Ammon's horn (tissue), 1 donor: ENCODE data around the gene YAP1.
"Not testable (repeated sequence)": the region's sequence is repeated elsewhere in the genome, so short reads cannot be mapped to it uniquely, and the experiment has no call there.

Experiments used
- DNase-seq: peaks from one replicate; pipeline ENCODE4 v3.0.0-alpha.2; 2016; ENCODE audit warnings: low spot score

The YAP1 gene

DNA sequence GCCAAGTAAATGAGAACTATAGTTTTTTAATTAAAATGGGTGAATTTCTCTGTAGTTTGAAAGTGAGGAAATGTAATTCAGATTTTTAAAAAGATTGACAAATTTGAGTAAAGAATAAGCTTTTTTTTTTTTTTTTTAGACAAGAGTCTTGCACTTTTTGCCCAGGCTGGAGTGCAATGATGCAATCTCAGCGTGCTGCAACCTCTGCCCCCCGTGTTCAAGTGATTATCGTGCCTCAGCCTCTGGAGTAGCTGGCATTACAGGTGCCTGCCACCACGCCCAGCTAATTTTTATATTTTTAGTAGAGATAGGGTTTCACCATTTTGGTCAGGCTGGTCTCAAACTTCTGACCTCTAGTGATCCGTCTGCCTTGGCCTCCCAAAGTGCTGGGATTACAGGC, 90.1 kb downstream of the YAP1 start:
- DNase-seq: not testable (repeated sequence)

DNA sequence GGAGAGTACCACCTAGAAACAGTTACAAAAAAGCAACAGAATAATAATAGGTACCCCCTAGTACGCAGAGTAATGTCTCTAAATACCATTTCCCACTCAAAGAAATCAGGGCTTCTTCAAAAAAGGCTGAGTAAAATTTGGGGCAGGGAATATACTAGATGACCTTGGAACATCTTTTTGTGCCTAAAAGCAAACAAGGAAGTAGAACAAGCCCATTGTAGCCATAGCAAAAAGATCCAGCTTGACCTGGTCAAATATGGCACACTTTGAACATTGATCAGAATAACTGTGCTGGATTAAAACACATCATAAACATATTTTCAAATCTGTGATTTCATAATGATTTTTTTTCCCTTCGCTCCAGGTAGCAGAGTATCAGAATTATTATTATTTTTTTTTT, 91.5 kb downstream of the YAP1 start:
- DNase-seq: no peak

DNA sequence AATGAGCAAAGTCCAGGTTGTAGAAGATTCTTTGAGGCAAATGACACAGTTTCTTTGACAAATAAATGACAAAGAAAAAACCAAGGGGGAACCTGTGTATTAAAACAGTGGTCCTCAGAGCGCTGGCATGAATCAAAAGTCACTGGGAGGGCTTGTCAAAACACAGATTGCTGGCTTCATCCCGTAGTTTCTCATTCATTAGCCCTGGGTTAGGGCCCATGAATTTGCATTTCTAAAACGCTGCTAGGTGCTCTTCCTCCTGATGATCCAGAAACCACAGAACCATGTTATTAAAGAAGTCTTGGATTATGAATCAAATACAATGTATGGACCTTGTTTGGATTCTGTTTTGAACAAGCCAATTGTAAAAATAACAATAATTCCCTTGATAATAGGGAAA, 92.7 kb downstream of the YAP1 start:
- no peak for DNase-seq

DNA sequence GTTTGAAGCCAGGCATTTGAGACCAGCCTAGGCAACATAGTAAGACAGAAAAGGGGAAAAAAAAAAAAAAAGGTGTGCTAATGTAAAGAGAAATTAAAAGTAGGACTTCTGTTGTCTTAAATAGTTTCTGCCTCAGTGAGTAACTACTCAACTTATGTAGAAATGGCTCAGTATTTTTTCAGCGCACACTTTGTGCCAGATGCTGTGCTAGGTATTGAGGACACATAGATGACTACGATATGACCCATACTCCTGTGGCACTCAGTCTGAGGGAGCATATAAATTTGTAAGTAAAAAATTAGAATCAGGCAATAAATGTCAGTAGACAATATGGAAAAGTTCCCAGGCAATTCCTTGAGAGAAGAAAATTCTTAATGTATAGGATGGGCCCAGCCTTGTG, 93.9 kb downstream of the YAP1 start:
- no peak for DNase-seq

DNA sequence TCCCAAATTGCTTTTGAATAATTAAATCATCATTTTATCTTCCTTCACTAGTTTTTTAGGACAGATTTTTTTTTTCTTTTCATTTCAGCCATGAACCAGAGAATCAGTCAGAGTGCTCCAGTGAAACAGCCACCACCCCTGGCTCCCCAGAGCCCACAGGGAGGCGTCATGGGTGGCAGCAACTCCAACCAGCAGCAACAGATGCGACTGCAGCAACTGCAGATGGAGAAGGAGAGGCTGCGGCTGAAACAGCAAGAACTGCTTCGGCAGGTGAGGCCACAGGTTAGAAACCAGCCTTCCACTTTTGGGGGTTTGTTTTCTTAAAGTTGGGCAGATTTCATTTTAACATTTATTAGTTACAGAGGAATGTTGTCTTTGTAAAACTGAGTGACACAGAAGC, 95.6 kb downstream of the YAP1 start:
- no peak for DNase-seq

DNA sequence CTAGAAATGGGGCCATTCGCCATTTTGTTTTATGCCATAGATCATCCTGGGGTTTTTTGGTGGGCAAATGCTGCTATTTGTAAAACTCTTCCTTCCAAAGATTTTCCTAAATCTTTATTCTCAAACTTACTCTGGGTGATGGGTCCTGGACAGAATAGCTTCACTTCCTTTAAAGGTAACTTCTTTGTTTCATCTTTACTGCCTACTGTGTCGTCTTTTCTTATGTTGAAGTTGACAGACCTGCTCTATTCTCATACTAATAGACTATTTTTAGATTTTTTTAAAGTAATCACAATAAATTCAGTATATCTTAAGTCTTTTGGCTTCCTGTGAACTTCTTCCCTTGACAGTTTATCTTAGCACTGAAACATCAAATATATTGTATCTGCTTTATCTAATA, 98.6 kb downstream of the YAP1 start:
- DNase-seq: no peak

DNA sequence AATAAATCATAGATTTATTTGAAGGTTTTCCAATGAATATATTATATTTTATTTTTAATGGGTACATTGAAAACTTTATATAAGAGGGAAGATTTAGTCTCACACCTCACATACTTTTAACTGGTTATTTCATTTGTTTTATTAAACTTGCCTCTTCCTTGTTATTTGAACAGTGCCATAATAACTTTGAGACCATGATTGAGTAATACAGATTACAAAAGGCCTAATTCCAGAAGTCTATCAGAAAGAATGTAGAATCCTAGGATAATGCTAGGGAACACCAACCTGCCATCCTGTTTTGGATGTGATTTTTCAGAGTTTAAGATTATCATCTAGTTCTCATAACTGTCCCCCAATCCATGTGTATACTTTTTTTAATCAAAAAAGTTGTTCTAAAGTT, 104.4 kb downstream of the YAP1 start:
- DNase-seq: no peak

DNA sequence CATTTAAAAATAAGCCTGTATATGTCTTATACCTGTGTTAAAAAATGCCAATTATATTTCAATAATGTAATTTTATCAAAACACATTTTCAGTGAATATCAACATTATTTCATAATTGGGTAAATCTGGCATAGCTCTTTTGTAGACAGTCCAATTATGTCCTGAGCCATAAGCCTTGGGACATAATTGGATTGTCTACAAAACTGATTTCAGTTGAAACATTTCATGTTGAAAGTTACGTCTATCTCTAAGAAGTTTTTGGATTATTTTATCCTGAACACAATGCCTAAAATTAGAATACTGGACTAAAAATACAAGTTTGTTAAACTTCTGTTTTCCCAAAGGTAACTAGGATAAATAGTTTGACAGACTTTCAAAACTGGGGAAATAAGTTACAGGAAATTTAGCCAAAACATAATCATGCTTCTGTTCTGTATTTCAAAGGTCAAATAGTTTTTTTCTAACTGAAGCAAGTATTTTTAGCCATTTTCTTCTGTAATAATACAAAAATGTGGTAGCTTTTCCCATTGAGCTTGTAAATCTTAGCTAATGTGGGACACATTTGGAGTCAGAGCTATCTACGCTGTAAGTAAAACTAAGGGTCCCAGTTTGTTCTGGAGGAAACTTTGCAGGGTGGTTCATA, 106.3 kb downstream of the YAP1 start:
- DNase-seq: no peak

DNA sequence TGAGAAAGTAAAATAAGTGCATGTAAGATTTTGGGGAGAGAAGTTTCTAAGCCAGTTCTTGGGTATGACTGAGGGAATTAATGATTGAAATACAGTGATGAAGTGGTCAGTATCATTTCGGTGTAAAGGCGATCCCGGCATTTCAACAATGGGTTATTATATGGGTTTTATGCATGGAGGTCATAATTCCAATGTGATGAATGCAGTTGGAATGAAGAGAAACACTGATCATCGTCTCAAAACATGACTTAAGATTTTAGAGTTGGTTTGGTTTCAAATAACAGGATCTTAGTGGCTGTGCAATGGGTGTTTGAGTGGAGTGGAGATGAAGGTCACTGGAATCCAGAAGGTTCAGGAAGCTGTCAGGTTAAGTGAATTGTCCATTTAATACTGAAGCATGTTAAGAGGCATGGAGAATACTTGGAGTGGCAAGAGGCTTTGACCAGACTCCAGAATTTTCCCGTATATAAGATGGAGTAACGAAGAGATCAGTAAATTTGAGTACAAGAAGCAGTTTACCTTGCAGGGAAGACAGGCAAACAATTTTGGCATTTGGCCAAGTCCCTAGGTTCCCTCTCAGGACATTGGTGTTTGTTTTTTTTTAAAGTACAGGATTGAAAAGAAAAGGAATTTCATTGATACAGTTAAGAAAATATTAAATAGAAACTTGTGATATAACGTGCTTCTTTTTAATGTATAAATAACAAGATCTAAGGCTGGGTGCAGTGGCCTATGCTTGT, 110.7 kb downstream of the YAP1 start:
- no peak for DNase-seq

DNA sequence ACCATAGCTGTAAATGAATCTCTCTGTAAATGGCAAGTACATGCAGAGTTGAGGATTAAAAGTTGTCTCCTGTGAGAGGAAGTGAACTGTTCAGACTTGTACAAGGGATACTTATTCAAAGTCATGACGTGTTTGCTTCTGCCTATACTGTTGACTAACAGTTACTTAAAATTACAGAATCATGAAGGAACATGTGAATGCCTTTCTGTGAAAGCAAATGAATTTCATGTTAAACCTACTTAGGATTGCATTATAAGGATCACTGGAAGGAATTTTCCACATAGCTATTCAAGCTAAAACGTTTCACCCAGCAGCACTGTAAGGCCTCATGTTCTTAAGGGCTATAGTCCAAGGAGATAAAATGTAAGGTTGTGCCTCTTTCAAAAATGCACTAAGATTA, 113.6 kb downstream of the YAP1 start:
- DNase-seq: no peak

DNA sequence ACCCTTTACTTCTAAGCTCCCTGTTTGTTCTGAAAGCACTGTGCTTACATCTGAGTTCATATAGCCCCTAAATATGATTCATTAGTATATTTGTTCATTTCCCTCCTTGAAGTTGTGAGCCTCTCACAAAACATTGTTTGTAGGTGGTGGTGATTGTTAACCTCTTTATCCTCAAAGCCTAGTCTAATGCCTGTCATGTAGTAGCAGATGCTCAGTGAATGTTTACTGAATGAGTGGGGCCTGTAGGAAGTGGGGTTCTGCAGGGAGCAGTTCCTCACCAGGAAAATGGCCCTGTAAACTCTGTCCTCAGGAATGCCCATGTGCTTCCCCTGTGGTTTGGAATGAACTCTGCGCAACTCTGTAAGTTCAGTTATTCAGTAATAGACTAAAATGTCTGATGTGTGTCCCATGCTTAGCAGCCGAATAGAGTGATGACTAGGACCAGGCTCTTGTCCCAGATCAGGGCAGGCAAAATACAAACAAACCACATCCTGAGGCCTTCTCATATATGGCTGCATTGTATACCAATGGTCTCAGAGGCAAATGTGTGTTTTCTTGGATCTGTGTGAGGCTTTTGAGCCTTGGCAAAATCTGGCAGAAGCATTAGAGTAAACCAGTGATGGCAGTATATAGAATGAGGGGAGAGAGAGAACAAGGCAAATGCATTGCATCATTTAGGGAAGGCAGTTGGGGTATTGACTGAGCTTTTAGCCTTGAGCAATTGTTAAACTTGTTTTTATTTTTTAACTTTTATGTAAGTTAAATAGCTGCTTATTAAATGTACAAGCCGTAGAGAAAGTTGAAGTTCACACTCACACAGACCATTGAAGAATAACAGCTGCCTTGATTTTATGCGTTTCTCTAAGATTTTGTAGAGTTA, 115.7 kb downstream of the YAP1 start:
- DNase-seq: no peak

DNA sequence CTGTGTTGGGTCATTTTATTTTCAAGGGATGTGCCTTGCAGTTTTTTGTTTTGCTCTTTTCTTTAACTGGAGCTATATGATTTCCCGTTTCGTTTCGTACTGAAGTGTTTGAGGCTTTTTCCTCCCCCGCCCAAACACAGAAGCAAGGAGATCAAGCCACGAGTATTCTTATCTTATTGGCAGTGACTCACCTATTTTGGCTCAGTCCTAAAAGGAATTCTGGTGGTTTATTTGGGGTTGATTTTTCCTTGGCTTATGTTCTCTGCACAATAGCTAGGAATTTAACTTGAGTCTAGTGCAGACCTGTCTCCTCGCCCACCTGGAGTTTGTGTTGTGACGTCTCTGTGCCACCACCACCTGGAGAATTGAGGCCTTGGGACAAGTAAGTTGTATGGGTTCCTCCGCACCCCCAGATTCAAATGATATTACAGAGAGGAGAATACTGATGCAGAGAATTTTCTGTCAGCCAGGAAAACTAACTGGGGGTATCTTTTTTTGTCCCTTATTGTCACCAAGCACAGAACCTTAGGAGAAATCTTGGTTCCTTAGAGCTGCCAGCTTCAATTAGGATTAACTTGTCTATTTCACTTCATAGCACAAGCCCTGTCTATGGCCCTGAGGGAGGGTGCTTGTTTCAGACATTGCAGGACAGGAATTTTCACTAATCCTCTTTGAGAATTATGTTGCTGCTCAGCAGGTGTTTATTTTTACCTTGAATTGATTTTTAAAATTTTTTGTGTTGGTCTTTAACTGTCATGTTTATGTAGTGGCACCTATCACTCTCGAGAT, 116.6 kb downstream of the YAP1 start:
- no peak for DNase-seq

DNA sequence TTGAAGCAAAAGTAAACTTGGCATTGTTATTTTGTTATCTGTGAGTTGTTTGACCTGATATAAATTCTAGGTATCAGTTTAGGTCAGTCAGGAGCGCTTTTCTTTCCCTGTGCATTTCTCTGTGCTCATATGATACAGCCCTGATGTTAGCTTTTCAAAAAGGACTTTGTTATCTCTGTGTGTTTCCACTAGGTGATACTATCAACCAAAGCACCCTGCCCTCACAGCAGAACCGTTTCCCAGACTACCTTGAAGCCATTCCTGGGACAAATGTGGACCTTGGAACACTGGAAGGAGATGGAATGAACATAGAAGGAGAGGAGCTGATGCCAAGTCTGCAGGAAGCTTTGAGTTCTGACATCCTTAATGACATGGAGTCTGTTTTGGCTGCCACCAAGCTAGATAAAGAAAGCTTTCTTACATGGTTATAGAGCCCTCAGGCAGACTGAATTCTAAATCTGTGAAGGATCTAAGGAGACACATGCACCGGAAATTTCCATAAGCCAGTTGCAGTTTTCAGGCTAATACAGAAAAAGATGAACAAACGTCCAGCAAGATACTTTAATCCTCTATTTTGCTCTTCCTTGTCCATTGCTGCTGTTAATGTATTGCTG, 119.4 kb downstream of the YAP1 start:
- DNase-seq: no peak

DNA sequence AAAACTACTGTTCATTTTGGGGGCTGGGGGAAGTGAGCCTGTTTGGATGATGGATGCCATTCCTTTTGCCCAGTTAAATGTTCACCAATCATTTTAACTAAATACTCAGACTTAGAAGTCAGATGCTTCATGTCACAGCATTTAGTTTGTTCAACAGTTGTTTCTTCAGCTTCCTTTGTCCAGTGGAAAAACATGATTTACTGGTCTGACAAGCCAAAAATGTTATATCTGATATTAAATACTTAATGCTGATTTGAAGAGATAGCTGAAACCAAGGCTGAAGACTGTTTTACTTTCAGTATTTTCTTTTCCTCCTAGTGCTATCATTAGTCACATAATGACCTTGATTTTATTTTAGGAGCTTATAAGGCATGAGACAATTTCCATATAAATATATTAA, 119.9 kb downstream of the YAP1 start:
- DNase-seq: no peak

DNA sequence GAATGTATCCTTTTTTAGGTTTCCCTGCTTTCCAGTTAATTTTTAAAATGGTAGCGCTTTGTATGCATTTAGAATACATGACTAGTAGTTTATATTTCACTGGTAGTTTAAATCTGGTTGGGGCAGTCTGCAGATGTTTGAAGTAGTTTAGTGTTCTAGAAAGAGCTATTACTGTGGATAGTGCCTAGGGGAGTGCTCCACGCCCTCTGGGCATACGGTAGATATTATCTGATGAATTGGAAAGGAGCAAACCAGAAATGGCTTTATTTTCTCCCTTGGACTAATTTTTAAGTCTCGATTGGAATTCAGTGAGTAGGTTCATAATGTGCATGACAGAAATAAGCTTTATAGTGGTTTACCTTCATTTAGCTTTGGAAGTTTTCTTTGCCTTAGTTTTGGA, 120.7 kb downstream of the YAP1 start:
- DNase-seq: no peak

DNA sequence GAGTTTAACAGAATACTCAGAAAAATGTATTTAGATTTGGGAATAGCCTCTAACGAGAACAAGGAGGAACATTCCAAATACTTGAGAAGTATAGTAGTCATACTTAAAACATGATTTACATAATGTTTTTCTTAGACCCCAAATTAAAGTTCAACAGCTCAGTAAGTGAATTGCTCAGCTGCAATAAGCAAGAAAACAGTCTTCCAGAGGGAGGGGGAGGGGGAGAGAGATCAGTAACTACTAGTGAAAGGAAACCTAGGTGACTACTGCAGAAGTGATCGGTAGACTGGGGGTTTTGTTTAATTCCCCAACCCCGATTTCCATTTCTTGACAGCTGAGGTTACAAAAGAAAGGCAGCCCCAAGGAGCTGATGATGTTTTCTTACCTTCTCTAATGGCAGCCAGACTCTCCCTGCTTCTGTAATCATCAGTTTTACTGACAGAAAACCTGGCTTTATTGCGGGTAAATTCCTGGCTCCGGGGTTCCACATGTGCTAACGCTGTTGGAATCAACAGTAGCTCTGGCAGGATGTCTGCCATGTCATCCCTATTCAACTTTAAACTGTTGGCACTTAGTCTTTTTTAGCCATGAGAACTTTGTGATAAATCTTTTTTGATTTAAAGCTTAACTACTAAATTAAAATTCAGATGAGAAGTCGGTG, 124.7 kb downstream of the YAP1 start:
- DNase-seq: no peak

DNA sequence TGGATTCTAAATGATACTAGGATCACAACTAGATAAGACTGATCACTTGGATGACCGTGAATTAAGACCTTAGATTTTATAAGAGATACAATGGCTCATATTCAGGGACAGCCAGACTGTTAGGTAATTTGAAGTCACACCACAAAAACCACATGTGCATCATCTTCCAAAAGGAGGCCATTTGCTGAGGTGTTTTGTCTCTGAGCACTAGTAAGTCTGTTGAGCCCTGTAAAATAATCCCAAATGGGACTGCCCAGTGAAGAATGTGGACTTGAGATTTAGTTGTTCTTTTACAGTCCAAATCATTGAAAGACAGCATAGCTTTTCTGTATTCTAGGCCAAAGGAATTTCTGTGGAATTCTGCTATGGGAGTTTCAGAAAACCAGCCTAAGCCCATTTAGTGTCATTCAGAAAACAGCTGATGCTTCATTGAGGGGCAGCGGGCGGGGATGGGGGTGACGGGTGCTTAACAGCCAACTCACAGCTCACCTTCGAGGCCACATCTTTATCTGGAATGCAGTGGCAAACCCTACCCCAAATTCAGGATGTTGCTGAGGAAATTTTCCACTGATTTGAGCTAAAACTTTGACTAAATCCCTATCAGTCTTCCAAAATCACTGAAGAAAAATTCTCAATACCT, 127.0 kb downstream of the YAP1 start:
- DNase-seq: no peak

DNA sequence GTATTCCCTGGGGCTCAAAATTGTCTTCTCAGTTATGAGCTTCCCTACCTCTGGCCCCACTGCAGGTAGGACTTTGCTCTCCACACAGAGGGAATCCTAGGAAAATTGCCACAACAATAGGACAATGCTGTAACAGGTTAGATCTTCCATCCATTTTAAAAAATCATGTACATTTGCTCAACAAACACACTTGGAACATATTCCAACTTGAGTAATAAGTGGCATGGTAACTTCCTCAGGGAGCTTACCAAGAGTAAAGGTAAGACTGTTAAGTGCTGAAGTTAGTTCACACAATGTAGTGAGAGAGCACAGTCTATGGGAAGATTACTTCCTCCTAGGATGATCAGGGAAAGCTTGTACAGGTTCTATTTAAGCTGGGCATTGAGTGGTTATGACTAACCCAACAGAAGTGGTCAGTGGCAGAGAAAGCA, 128.2 kb downstream of the YAP1 start:
- no peak for DNase-seq

DNA sequence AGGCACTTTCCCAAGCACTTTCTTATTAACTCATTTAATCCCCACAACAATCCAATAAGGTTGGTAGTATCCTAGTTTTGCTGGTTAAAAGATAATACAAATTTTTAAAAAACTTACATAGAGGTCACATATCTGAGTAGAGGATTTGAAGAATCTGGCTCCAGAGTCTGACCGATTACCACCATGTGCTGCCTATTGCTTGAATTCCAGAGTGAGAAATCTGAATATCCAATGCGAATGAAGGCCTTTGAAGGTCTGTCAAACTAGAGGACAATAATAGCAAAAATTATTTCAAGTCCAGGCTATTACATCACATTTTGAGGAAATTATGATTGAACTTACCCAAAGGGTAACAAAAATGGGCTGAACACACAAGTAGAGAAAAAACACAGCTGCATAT, 129.2 kb downstream of the YAP1 start:
- no peak for DNase-seq

DNA sequence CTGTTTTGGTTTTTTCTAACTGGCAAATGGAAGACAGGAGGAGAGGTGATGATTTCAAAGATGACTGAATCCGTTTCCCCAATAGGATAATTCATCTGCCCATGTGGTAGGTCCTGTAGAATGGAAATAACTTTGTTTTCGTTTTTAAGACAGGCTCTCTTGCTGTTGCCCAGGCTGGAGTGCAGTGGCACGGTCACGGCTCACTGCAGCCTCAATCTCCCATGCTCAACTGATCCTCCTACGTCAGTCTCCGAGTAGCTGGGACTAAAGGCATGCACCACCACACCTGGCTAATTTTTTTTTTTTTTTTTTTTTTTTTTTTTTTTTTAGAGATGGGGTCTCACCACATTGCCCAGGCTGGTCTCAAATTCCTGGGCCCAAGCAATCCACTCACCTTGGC, 129.7 kb downstream of the YAP1 start:
- DNase-seq: no peak

DNA sequence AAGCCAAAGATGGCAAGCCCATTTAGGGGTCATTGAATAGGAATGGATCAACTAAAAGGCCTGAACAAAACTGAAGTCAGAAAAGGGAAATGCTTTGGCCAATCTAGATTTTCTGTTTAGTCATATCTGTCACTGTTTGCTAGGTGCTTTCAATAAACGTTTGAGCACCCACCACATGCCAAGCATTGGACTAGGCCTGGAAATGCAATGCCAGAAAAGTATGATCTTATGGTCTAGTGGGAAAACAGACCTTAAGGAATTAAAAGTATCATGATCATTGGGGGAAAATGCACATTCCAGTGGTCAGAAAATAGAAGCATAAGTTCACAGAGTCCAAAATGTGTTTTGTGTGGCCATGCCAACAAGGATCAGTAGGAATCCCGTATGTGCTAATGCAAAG, 130.3 kb downstream of the YAP1 start:
- no peak for DNase-seq
